ENCODE data around the gene SIGLEC7.

SIGLEC7 gene

GRCh38 chr19:51169283-51169918 is 27.3 kb downstream of the SIGLEC7 start:
- DNase-seq (ENCODE audit: low read depth) = peak; percentile 54

GRCh38 chr19:51172223-51172622 is 30.1 kb downstream of the SIGLEC7 start:
- no peak for DNase-seq (ENCODE audit: low read depth)

- no peak for DNase-seq (ENCODE audit: low read depth)
Observed at GRCh38 chr19:51173681-51174080, 31.6 kb downstream of the SIGLEC7 start.

- DNase-seq (ENCODE audit: low read depth) = no peak
Observed at GRCh38 chr19:51179256-51179655, 37.2 kb downstream of the SIGLEC7 start.

GRCh38 chr19:51181377-51181912 is 39.3 kb downstream of the SIGLEC7 start:
- no peak for DNase-seq (ENCODE audit: low read depth)

GRCh38 chr19:51181913-51182419 is 39.9 kb downstream of the SIGLEC7 start:
- no peak for DNase-seq (ENCODE audit: low read depth)

- no peak for DNase-seq (ENCODE audit: low read depth)
Observed at GRCh38 chr19:51183629-51184028, 41.5 kb downstream of the SIGLEC7 start.

- DNase-seq (ENCODE audit: low read depth) = no peak
Observed at GRCh38 chr19:51185069-51185867, 43.2 kb downstream of the SIGLEC7 start.

GRCh38 chr19:51185868-51186215 is 43.7 kb downstream of the SIGLEC7 start:
- DNase-seq (ENCODE audit: low read depth) = no peak

GRCh38 chr19:51186323-51186722 is 44.2 kb downstream of the SIGLEC7 start:
- DNase-seq (ENCODE audit: low read depth) = no peak

GRCh38 chr19:51187395-51188226 is 45.5 kb downstream of the SIGLEC7 start:
- DNase-seq (ENCODE audit: low read depth) = no peak

GRCh38 chr19:51188227-51188559 is 46.1 kb downstream of the SIGLEC7 start:
- no peak for DNase-seq (ENCODE audit: low read depth)

GRCh38 chr19:51192689-51193088 is 50.6 kb downstream of the SIGLEC7 start:
- no peak for DNase-seq (ENCODE audit: low read depth)

GRCh38 chr19:51194527-51195315 is 52.6 kb downstream of the SIGLEC7 start:
- DNase-seq (ENCODE audit: low read depth) = no peak

GRCh38 chr19:51195316-51195586 is 53.1 kb downstream of the SIGLEC7 start:
- no peak for DNase-seq (ENCODE audit: low read depth)

GRCh38 chr19:51195616-51196015 is 53.5 kb downstream of the SIGLEC7 start:
- DNase-seq (ENCODE audit: low read depth) = no peak

- DNase-seq (ENCODE audit: low read depth) = no peak
Observed at GRCh38 chr19:51196181-51196580, 54.1 kb downstream of the SIGLEC7 start.

- no peak for DNase-seq (ENCODE audit: low read depth)
Observed at GRCh38 chr19:51198641-51199040, 56.5 kb downstream of the SIGLEC7 start.

- no peak for DNase-seq (ENCODE audit: low read depth)
Observed at GRCh38 chr19:51200071-51200666, 58.1 kb downstream of the SIGLEC7 start.

GRCh38 chr19:51201712-51202111 is 59.6 kb downstream of the SIGLEC7 start:
- DNase-seq (ENCODE audit: low read depth) = no peak

All from EH (cell line).